ENCODE results near the gene GRIK4.

GRIK4 gene

GRCh38 chr11:120667934-120668333, 156.4 kb downstream of the GRIK4 start:
- DNase-seq (ENCODE audit: low read depth in 2 of 2): no peak

- no peak for DNase-seq (ENCODE audit: low read depth in 2 of 2)
Observed at GRCh38 chr11:120668537-120668936, 157.0 kb downstream of the GRIK4 start.

- DNase-seq (ENCODE audit: low read depth in 2 of 2): no peak
Observed at GRCh38 chr11:120674542-120674941, 163.0 kb downstream of the GRIK4 start.

- no peak for DNase-seq (ENCODE audit: low read depth in 2 of 2)
Observed at GRCh38 chr11:120675171-120675570, 163.6 kb downstream of the GRIK4 start.

GRCh38 chr11:120676991-120677390, 165.4 kb downstream of the GRIK4 start:
- DNase-seq (ENCODE audit: low read depth in 2 of 2): no peak

GRCh38 chr11:120680322-120680721, 168.8 kb downstream of the GRIK4 start:
- DNase-seq (ENCODE audit: low read depth in 2 of 2): no peak

GRCh38 chr11:120681434-120682331, 170.1 kb downstream of the GRIK4 start:
- DNase-seq (ENCODE audit: low read depth in 2 of 2): no peak

- no peak for DNase-seq (ENCODE audit: low read depth in 2 of 2)
Observed at GRCh38 chr11:120682332-120682649, 170.7 kb downstream of the GRIK4 start.

- DNase-seq (ENCODE audit: low read depth in 2 of 2): no peak
Observed at GRCh38 chr11:120682866-120683265, 171.3 kb downstream of the GRIK4 start.

- DNase-seq (ENCODE audit: low read depth in 2 of 2): no peak
Observed at GRCh38 chr11:120686516-120686915, 175.0 kb downstream of the GRIK4 start.

GRCh38 chr11:120688163-120688562, 176.6 kb downstream of the GRIK4 start:
- no peak for DNase-seq (ENCODE audit: low read depth in 2 of 2)

- DNase-seq (ENCODE audit: low read depth in 2 of 2): no peak
Observed at GRCh38 chr11:120689596-120690275, 178.2 kb downstream of the GRIK4 start.

GRCh38 chr11:120690406-120690805, 178.9 kb downstream of the GRIK4 start:
- DNase-seq (ENCODE audit: low read depth in 2 of 2): no peak

GRCh38 chr11:120694726-120695125, 183.2 kb downstream of the GRIK4 start:
- DNase-seq (ENCODE audit: low read depth in 2 of 2): no peak

- no peak for DNase-seq (ENCODE audit: low read depth in 2 of 2)
Observed at GRCh38 chr11:120695426-120695825, 183.9 kb downstream of the GRIK4 start.

GRCh38 chr11:120695939-120696338, 184.4 kb downstream of the GRIK4 start:
- DNase-seq (ENCODE audit: low read depth in 2 of 2): no peak

- no peak for DNase-seq (ENCODE audit: low read depth in 2 of 2)
Observed at GRCh38 chr11:120696597-120697218, 185.2 kb downstream of the GRIK4 start.

GRCh38 chr11:120698918-120699317, 187.4 kb downstream of the GRIK4 start:
- no peak for DNase-seq (ENCODE audit: low read depth in 2 of 2)

- no peak for DNase-seq (ENCODE audit: low read depth in 2 of 2)
Observed at GRCh38 chr11:120702656-120703055, 191.1 kb downstream of the GRIK4 start.

GRCh38 chr11:120703358-120704152, 192.0 kb downstream of the GRIK4 start:
- DNase-seq (ENCODE audit: low read depth in 2 of 2): no peak

GRCh38 chr11:120704256-120704750, 192.8 kb downstream of the GRIK4 start:
- DNase-seq (ENCODE audit: low read depth in 2 of 2): no peak

- DNase-seq (ENCODE audit: low read depth in 2 of 2): no peak
Observed at GRCh38 chr11:120706257-120706656, 194.7 kb downstream of the GRIK4 start.

Data from stimulated activated CD8-positive, alpha-beta memory T cell treated with anti-CD3 and anti-CD28 coated beads, Interleukin-15, amount 100 ng/mL, for 4 hours (primary cell).